Hepatocyte (in vitro differentiated cells): ENCODE data around the gene DOCK4. TPM values are rescaled to one million over a fixed set of nuclear protein-coding genes. Genes with fewer than 3 reads are reported as not detected.

ENCODE experiments used
- DNase-seq: peaks from one replicate; pipeline ENCODE4 v3.0.0-alpha.2; 2016; ENCODE audit warnings: low spot score
- H2AFZ ChIP-seq: fragments of 200-600 bp; sonication (generic); 2 replicates; pipeline ENCODE4 v1.6.0; 2016; ENCODE audit warnings: antibody characterized with exemption, mild to moderate bottlenecking
- H3K27ac ChIP-seq: fragments of 200-600 bp; sonication (generic); 2 replicates; pipeline ENCODE4 v1.5.1; 2016; ENCODE audit warnings: mild to moderate bottlenecking
- H3K27me3 ChIP-seq: fragments of 200-600 bp; sonication (generic); 2 replicates; pipeline ENCODE4 v1.6.1; 2016
- H3K36me3 ChIP-seq: fragments of 200-600 bp; sonication (generic); replicated peaks from 2 replicates; pipeline ENCODE4 v1.5.1; 2016; ENCODE audit warnings: low read depth; ENCODE audit not compliant: insufficient read depth
- H3K4me1 ChIP-seq: fragments of 200-600 bp; sonication (generic); 2 replicates; pipeline ENCODE4 v1.5.1; 2016; ENCODE audit warnings: mild to moderate bottlenecking, moderate library complexity; ENCODE audit not compliant: insufficient read depth
- H3K4me2 ChIP-seq: fragments of 200-600 bp; sonication (generic); 2 replicates; pipeline ENCODE4 v1.6.0; 2016
- H3K4me3 ChIP-seq: fragments of 200-600 bp; sonication (generic); 2 replicates; pipeline ENCODE4 v1.5.1; 2016; ENCODE audit warnings: mild to moderate bottlenecking
- H3K79me2 ChIP-seq: fragments of 200-600 bp; sonication (generic); 2 replicates; pipeline ENCODE4 v1.6.0; 2017; ENCODE audit warnings: mild to moderate bottlenecking
- H3K9me2 ChIP-seq: fragments of 200-600 bp; sonication (generic); replicated peaks from 2 replicates; pipeline ENCODE4 v1.6.0; 2017; ENCODE audit warnings: mild to moderate bottlenecking; ENCODE audit not compliant: insufficient read depth
- H3K9me3 ChIP-seq: fragments of 200-600 bp; sonication (generic); 2 replicates; pipeline ENCODE4 v1.5.1; 2016; ENCODE audit warnings: low read depth, mild to moderate bottlenecking
- H4K20me1 ChIP-seq: fragments of 200-600 bp; sonication (generic); 2 replicates; pipeline ENCODE4 v1.6.0; 2016; ENCODE audit warnings: mild to moderate bottlenecking; ENCODE audit not compliant: insufficient read depth, poor library complexity, severe bottlenecking
- EZH2 ChIP-seq: fragments of 200-600 bp; sonication (generic); IDR thresholded peaks from 2 replicates; pipeline ENCODE4 v1.6.1; 2016; ENCODE audit warnings: antibody characterized with exemption, mild to moderate bottlenecking, borderline replicate concordance
- EZH2phosphoT487 ChIP-seq: fragments of 200-600 bp; sonication (generic); IDR thresholded peaks from one replicate; pipeline ENCODE4 v1.6.1; 2018; ENCODE audit warnings: antibody characterized with exemption, mild to moderate bottlenecking, low read depth, moderate library complexity; ENCODE audit not compliant: unreplicated experiment, severe bottlenecking
- WGBS: methylation state at CpG from one replicate; pipeline ENCODE4 v1.1.6; 2016; ENCODE audit warnings: low lambda C conversion rate; ENCODE audit errors: missing lambda C conversion rate; 5-methylcytosine and 5-hydroxymethylcytosine counted together
- polyA plus RNA-seq: library from polyadenylated mRNA; unstranded; fragments of >200 nt; fragmentation: Nextera tagmentation; extraction: Ambion mirVana; gene quantifications from 2 replicates; pipeline ENCODE4 v1.2.1, GENCODE V29; 2016
- total RNA-seq: library from RNA; depleted of rRNA; stranded (reverse); fragments of >200 nt; gene quantifications from 2 replicates; pipeline ENCODE4 v1.2.3, GENCODE V29; 2014
- TF ChIP-seq, protein P1 (sequence below): fragments of 200-600 bp; sonication (generic); IDR thresholded peaks from 2 replicates; pipeline ENCODE4 v1.5.1; 2016; ENCODE audit warnings: antibody characterized with exemption, mild to moderate bottlenecking; ENCODE audit not compliant: poor library complexity

The DOCK4 gene
- total and polyA plus RNA-seq, 2 experiments from 2014 or later, result 4.4 to 22.9 TPM

DNA sequence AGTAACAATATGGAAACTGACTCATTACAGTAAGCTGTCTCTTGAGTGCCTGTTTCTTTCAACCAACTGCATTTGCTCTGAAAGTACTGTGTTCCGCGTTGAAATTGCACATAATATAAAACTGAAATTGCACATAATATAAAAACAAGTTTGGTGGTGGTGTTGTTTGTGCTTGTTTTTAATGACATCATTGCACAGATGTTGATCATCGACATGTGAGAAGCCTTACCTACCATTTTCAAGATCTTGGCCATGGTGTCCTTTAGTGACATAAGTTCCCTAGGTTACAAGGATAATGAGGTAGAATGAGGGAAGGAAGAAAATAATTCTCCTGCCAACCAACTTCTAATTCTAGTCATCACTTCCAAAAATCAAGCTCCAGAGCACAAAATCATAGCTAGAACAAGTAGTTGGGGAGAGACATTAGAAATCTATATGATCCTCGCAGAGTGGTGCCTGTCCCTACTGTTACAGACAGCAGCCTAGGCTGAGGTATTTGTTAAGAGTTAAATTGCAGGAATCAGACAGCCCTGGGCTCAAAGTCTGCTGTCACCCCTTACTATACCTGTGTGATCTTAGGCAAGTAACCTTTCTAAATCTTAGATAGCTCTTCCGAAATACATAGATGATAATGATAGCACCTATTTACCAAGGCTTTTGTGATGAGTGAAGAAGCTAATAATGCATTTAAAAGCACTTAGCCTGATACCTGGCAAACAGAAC is 29.3 kb downstream of the DOCK4 start:
- Histone ChIP-seq H3K27me3 (no peaks in the 10 kb centered on the region), H3K4me3 (no peak overlapping the region), H4K20me1 (no peaks in the 10 kb centered on the region), H3K36me3 (no peaks in the 10 kb centered on the region), H3K4me1 (no peaks in the 10 kb centered on the region), H3K9me2 (no peaks in the 10 kb centered on the region), H3K9me3 (no peaks in the 10 kb centered on the region), H2AFZ (no peak overlapping the region), H3K4me2 (no peak overlapping the region), H3K27ac (no peak overlapping the region), H3K79me2 (peaks cover 60% of the 10 kb centered on the region)
- TF ChIP-seq, protein P1, sequence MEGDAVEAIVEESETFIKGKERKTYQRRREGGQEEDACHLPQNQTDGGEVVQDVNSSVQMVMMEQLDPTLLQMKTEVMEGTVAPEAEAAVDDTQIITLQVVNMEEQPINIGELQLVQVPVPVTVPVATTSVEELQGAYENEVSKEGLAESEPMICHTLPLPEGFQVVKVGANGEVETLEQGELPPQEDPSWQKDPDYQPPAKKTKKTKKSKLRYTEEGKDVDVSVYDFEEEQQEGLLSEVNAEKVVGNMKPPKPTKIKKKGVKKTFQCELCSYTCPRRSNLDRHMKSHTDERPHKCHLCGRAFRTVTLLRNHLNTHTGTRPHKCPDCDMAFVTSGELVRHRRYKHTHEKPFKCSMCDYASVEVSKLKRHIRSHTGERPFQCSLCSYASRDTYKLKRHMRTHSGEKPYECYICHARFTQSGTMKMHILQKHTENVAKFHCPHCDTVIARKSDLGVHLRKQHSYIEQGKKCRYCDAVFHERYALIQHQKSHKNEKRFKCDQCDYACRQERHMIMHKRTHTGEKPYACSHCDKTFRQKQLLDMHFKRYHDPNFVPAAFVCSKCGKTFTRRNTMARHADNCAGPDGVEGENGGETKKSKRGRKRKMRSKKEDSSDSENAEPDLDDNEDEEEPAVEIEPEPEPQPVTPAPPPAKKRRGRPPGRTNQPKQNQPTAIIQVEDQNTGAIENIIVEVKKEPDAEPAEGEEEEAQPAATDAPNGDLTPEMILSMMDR, result no peak
- no peak for TF ChIP-seq EZH2
- TF ChIP-seq EZH2phosphoT487, result no peak
- 88% methylated on average over 5 of the region's 5 CpGs for WGBS
- no peak for DNase-seq

DNA sequence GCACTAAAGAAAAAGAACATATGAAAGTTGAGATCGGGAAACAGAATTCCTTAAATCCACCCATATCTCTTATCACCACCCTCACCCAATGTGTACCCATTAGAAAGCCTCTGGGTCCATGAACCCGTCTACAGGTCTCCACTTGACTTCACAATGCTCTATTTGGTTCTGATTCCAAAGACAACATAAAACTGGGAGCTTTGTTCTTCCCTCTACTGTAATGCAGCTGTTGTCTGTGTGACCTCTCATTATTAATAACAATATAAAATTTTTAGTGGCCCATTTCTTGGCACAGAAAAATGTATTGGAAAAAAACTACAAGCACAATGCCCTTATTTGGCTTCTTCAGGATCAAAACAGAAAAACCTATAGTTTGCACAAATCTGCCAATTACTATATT is 30.0 kb downstream of the DOCK4 start:
- Histone ChIP-seq H4K20me1 (no peaks in the 10 kb centered on the region), H2AFZ (no peak overlapping the region), H3K4me3 (no peak overlapping the region), H3K4me2 (no peak overlapping the region), H3K9me2 (no peaks in the 10 kb centered on the region), H3K9me3 (no peaks in the 10 kb centered on the region), H3K27ac (no peak overlapping the region), H3K27me3 (no peaks in the 10 kb centered on the region), H3K36me3 (no peaks in the 10 kb centered on the region), H3K79me2 (peaks cover 60% of the 10 kb centered on the region), H3K4me1 (no peaks in the 10 kb centered on the region)
- 94% methylated on average over 2 of the region's 2 CpGs for WGBS
- TF ChIP-seq, protein P1, result no peak
- TF ChIP-seq EZH2phosphoT487 (no peak), EZH2 (no peak)
- no peak for DNase-seq

DNA sequence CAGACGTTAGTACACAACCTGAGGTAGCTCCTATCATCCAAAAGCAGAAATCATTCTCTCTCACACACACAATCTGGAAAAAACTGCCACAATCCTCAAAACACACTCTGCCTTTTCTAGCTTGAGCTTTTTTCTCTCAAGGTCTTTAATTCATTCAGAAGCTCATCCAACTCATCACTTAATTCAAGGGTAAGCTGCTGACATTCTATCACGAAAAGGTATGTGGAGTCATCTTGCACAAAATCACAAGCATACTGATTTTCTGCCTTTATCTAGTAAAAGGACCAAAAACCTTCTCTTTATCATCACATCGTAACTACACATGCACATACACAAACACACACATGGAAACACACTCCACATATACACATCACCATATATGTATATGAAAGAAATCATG is 32.0 kb downstream of the DOCK4 start:
- Histone ChIP-seq H3K4me1 (no peaks in the 10 kb centered on the region), H3K36me3 (no peaks in the 10 kb centered on the region), H3K9me2 (no peaks in the 10 kb centered on the region), H3K9me3 (no peaks in the 10 kb centered on the region), H3K27ac (no peak overlapping the region), H3K4me2 (no peak overlapping the region), H4K20me1 (no peaks in the 10 kb centered on the region), H2AFZ (no peak overlapping the region), H3K79me2 (peaks cover 51% of the 10 kb centered on the region), H3K4me3 (no peak overlapping the region), H3K27me3 (no peaks in the 10 kb centered on the region)
- DNase-seq, result no peak
- WGBS, result 98% methylated on average over 3 of the region's 3 CpGs
- no peak for TF ChIP-seq EZH2phosphoT487
- TF ChIP-seq, protein P1, result no peak
- no peak for TF ChIP-seq EZH2

DNA sequence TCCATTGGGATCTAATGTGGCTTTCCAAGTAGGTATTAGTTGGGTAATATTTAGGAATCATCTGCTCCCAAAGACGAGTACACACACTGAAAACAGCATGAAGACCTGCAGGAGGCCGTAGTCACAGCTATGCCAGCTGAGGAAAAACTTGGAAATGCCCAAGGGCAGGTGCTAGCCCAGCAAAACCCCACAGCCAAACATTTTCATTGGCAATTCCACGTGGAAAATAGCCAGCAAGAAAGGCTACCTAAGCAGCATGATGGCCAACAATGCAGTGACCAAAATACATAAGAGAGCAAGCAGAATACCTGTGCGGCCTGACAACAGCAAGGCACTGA is 32.7 kb downstream of the DOCK4 start:
- Histone ChIP-seq H2AFZ (no peak overlapping the region), H3K9me2 (no peaks in the 10 kb centered on the region), H3K4me3 (no peak overlapping the region), H4K20me1 (no peaks in the 10 kb centered on the region), H3K27ac (no peak overlapping the region), H3K9me3 (no peaks in the 10 kb centered on the region), H3K79me2 (peaks cover 46% of the 10 kb centered on the region), H3K4me2 (no peak overlapping the region), H3K27me3 (no peaks in the 10 kb centered on the region), H3K36me3 (no peaks in the 10 kb centered on the region), H3K4me1 (no peaks in the 10 kb centered on the region)
- WGBS, result 90% methylated on average over 4 of the region's 4 CpGs
- DNase-seq, result no peak
- TF ChIP-seq, protein P1, result no peak
- TF ChIP-seq EZH2phosphoT487, result no peak
- TF ChIP-seq EZH2, result no peak
